D721Med (cell line): Measurements from ENCODE around the gene TRIM46.

Experiments
- DNase-seq: peaks from one replicate; pipeline ENCODE4 v3.0.0; 2011; ENCODE audit warnings: low spot score; ENCODE audit not compliant: insufficient read length
- FAIRE-seq: peaks from 2 replicates; lab custom pipeline; 2011; peaks lifted over from hg19 to GRCh38; lab: Jason Lieb, UNC
- CTCF ChIP-seq: IDR thresholded peaks from 2 replicates; pipeline ENCODE4 v1.5.1; 2012; ENCODE audit warnings: mild to moderate bottlenecking, control low read depth; ENCODE audit not compliant: insufficient read depth; ENCODE audit errors: missing control alignments

The TRIM46 gene

GRCh38 chr1:155175927-155176371, 2.3 kb downstream of the TRIM46 start:
- TF ChIP-seq CTCF: no peak
- DNase-seq (peak; percentile 17), FAIRE-seq (no peak)

GRCh38 chr1:155176544-155177071, 3.0 kb downstream of the TRIM46 start:
- peak; percentile 100 for DNase-seq
- peak; percentile 96 for TF ChIP-seq CTCF
- FAIRE-seq: peak; percentile 32

GRCh38 chr1:155177192-155177917, 3.7 kb downstream of the TRIM46 start:
- FAIRE-seq (no peak), DNase-seq (peak; percentile 27)
- no peak for TF ChIP-seq CTCF

- DNase-seq (no peak), FAIRE-seq (no peak)
- TF ChIP-seq CTCF: no peak
These were observed 4.3 kb downstream of the TRIM46 start for GRCh38 chr1:155177918-155178281.

GRCh38 chr1:155178441-155179111, 4.9 kb downstream of the TRIM46 start:
- TF ChIP-seq CTCF: no peak
- DNase-seq (peak; percentile 8), FAIRE-seq (no peak)

- FAIRE-seq (no peak), DNase-seq (peak; percentile 9)
- no peak for TF ChIP-seq CTCF
These were observed 5.7 kb downstream of the TRIM46 start for GRCh38 chr1:155179112-155180031.
